Hepatocyte (in vitro differentiated cells): ENCODE measurements around the gene RAB4B. TPM values are rescaled to one million over a fixed set of nuclear protein-coding genes. Genes with fewer than 3 reads are reported as not detected.
A peak's percentile ranks its signal among the peaks of the same experiment; 100 is the strongest.

Experiments
- DNase-seq: peaks from one replicate; pipeline ENCODE4 v3.0.0-alpha.2; 2016; ENCODE audit warnings: low spot score
- H2AFZ ChIP-seq: fragments of 200-600 bp; sonication (generic); 2 replicates; pipeline ENCODE4 v1.6.0; 2016; ENCODE audit warnings: antibody characterized with exemption, mild to moderate bottlenecking
- H3K27ac ChIP-seq: fragments of 200-600 bp; sonication (generic); 2 replicates; pipeline ENCODE4 v1.5.1; 2016; ENCODE audit warnings: mild to moderate bottlenecking
- H3K27me3 ChIP-seq: fragments of 200-600 bp; sonication (generic); 2 replicates; pipeline ENCODE4 v1.6.1; 2016
- H3K36me3 ChIP-seq: fragments of 200-600 bp; sonication (generic); replicated peaks from 2 replicates; pipeline ENCODE4 v1.5.1; 2016; ENCODE audit warnings: low read depth; ENCODE audit not compliant: insufficient read depth
- H3K4me1 ChIP-seq: fragments of 200-600 bp; sonication (generic); 2 replicates; pipeline ENCODE4 v1.5.1; 2016; ENCODE audit warnings: mild to moderate bottlenecking, moderate library complexity; ENCODE audit not compliant: insufficient read depth
- H3K4me2 ChIP-seq: fragments of 200-600 bp; sonication (generic); 2 replicates; pipeline ENCODE4 v1.6.0; 2016
- H3K4me3 ChIP-seq: fragments of 200-600 bp; sonication (generic); 2 replicates; pipeline ENCODE4 v1.5.1; 2016; ENCODE audit warnings: mild to moderate bottlenecking
- H3K79me2 ChIP-seq: fragments of 200-600 bp; sonication (generic); 2 replicates; pipeline ENCODE4 v1.6.0; 2017; ENCODE audit warnings: mild to moderate bottlenecking
- H3K9me2 ChIP-seq: fragments of 200-600 bp; sonication (generic); replicated peaks from 2 replicates; pipeline ENCODE4 v1.6.0; 2017; ENCODE audit warnings: mild to moderate bottlenecking; ENCODE audit not compliant: insufficient read depth
- H3K9me3 ChIP-seq: fragments of 200-600 bp; sonication (generic); 2 replicates; pipeline ENCODE4 v1.5.1; 2016; ENCODE audit warnings: low read depth, mild to moderate bottlenecking
- H4K20me1 ChIP-seq: fragments of 200-600 bp; sonication (generic); 2 replicates; pipeline ENCODE4 v1.6.0; 2016; ENCODE audit warnings: mild to moderate bottlenecking; ENCODE audit not compliant: insufficient read depth, poor library complexity, severe bottlenecking
- CTCF ChIP-seq: fragments of 200-600 bp; sonication (generic); IDR thresholded peaks from 2 replicates; pipeline ENCODE4 v1.5.1; 2016; ENCODE audit warnings: antibody characterized with exemption, mild to moderate bottlenecking; ENCODE audit not compliant: poor library complexity
- EZH2 ChIP-seq: fragments of 200-600 bp; sonication (generic); IDR thresholded peaks from 2 replicates; pipeline ENCODE4 v1.6.1; 2016; ENCODE audit warnings: antibody characterized with exemption, mild to moderate bottlenecking, borderline replicate concordance
- EZH2phosphoT487 ChIP-seq: fragments of 200-600 bp; sonication (generic); IDR thresholded peaks from one replicate; pipeline ENCODE4 v1.6.1; 2018; ENCODE audit warnings: antibody characterized with exemption, mild to moderate bottlenecking, low read depth, moderate library complexity; ENCODE audit not compliant: unreplicated experiment, severe bottlenecking
- WGBS: methylation state at CpG from one replicate; pipeline ENCODE4 v1.1.6; 2016; ENCODE audit warnings: low lambda C conversion rate; ENCODE audit errors: missing lambda C conversion rate; 5-methylcytosine and 5-hydroxymethylcytosine counted together
- polyA plus RNA-seq: library from polyadenylated mRNA; unstranded; fragments of >200 nt; fragmentation: Nextera tagmentation; extraction: Ambion mirVana; gene quantifications from 2 replicates; pipeline ENCODE4 v1.2.1, GENCODE V29; 2016
- total RNA-seq: library from RNA; depleted of rRNA; stranded (reverse); fragments of >200 nt; gene quantifications from 2 replicates; pipeline ENCODE4 v1.2.3, GENCODE V29; 2014

RAB4B gene
- total and polyA plus RNA-seq, 2 experiments from 2014 or later: 20.2 to 49.3 TPM

- DNase-seq: peak; percentile 95
- Histone ChIP-seq H4K20me1 (no peaks in the 10 kb centered on the region), H3K27me3 (no peaks in the 10 kb centered on the region), H3K27ac (peak overlapping the region; percentile 97), H3K36me3 (no peaks in the 10 kb centered on the region), H3K79me2 (peaks cover 4% of the 10 kb centered on the region), H3K4me3 (peak overlapping the region; percentile 8), H3K4me1 (peaks cover 6% of the 10 kb centered on the region), H3K9me3 (no peaks in the 10 kb centered on the region), H3K9me2 (no peaks in the 10 kb centered on the region), H3K4me2 (peak overlapping the region; percentile 78), H2AFZ (no peak overlapping the region)
- TF ChIP-seq EZH2phosphoT487 (no peak), CTCF (no peak), EZH2 (no peak)
- 18% methylated on average over 13 of the region's 13 CpGs for WGBS
These were observed 959 bp upstream of the RAB4B start for GRCh38 chr19:40776932-40777644.

GRCh38 chr19:40777645-40777936, 456 bp upstream of the RAB4B start:
- Histone ChIP-seq H3K4me1 (peaks cover 6% of the 10 kb centered on the region), H2AFZ (peak overlapping the region; percentile 4), H3K27me3 (no peaks in the 10 kb centered on the region), H3K36me3 (no peaks in the 10 kb centered on the region), H4K20me1 (no peaks in the 10 kb centered on the region), H3K9me3 (no peaks in the 10 kb centered on the region), H3K4me2 (peak overlapping the region; percentile 78), H3K27ac (peak overlapping the region; percentile 97), H3K9me2 (no peaks in the 10 kb centered on the region), H3K4me3 (peak overlapping the region; percentile 8), H3K79me2 (peaks cover 4% of the 10 kb centered on the region)
- no peak for TF ChIP-seq EZH2
- no peak for TF ChIP-seq CTCF
- TF ChIP-seq EZH2phosphoT487: no peak
- WGBS: 0% methylated on average over 10 of the region's 10 CpGs
- no peak for DNase-seq

GRCh38 chr19:40778706-40779284, 748 bp downstream of the RAB4B start:
- H3K4me3 ChIP-seq: peak overlapping the region; percentile 26
- no peak for TF ChIP-seq EZH2phosphoT487
- TF ChIP-seq EZH2: no peak
- no peak for TF ChIP-seq CTCF
- H2AFZ ChIP-seq: peak overlapping the region; percentile 16
- H3K4me1 ChIP-seq: peaks cover 6% of the 10 kb centered on the region
- peak overlapping the region; percentile 72 for H3K4me2 ChIP-seq
- no peaks in the 10 kb centered on the region for H3K9me2 ChIP-seq
- no peaks in the 10 kb centered on the region for H3K9me3 ChIP-seq
- peak overlapping the region; percentile 95 for H3K27ac ChIP-seq
- no peaks in the 10 kb centered on the region for H3K27me3 ChIP-seq
- no peaks in the 10 kb centered on the region for H3K36me3 ChIP-seq
- peaks cover 4% of the 10 kb centered on the region for H3K79me2 ChIP-seq
- DNase-seq: peak; percentile 57
- 4% methylated on average over 7 of the region's 7 CpGs for WGBS
- H4K20me1 ChIP-seq: no peaks in the 10 kb centered on the region
